BJ (cell line): ENCODE data around the gene MAP3K12. TPM values are rescaled to one million over a fixed set of nuclear protein-coding genes. Genes with fewer than 3 reads are reported as not detected.

Experiments used
- CTCF ChIA-PET: fragments of 350-600 bp; formaldehyde crosslinking; extraction: SDS; loops from one replicate; lab custom pipeline; 2021; ENCODE audit warnings: antibody characterized with exemption, inconsistent platforms; lab: Yijun Ruan, JAX
- POLR2A ChIA-PET: fragments of 300-600 bp; sonication (Branson Sonifier 250); formaldehyde crosslinking; extraction: SDS; loops from one replicate; lab custom pipeline; 2021; ENCODE audit warnings: antibody characterized with exemption; lab: Charles Lee
- DNase-seq: peaks from one replicate; pipeline ENCODE4 v3.0.0-alpha.2; 2011; ENCODE audit warnings: low read depth
- H3K27me3 ChIP-seq: 2 replicates; pipeline ENCODE4 v1.6.0; 2011; ENCODE audit warnings: low read length; ENCODE audit not compliant: control insufficient read depth, insufficient read depth
- H3K36me3 ChIP-seq: 2 replicates; pipeline ENCODE4 v1.5.1; 2011; ENCODE audit warnings: low read length; ENCODE audit not compliant: control insufficient read depth, insufficient read depth
- H3K4me3 ChIP-seq: 2 replicates; pipeline ENCODE4 v1.5.1; 2011; ENCODE audit warnings: low read depth, mild to moderate bottlenecking, control low read depth, low read length
- polyA plus RNA-seq: library from polyadenylated mRNA; depleted of rRNA; stranded (reverse); fragments of >200 nt; gene quantifications from 2 replicates; pipeline ENCODE4 v1.2.3, GENCODE V29; 2011
- TF ChIP-seq, protein P1 (sequence below): IDR thresholded peaks from 2 replicates; pipeline ENCODE4 v1.5.1; 2011; ENCODE audit warnings: low read depth, mild to moderate bottlenecking, control low read depth, inconsistent platforms, low read length, moderate library complexity; ENCODE audit not compliant: insufficient read depth

Gene MAP3K12
- polyA plus RNA-seq, 1 experiment, result 61.2 TPM

DNA sequence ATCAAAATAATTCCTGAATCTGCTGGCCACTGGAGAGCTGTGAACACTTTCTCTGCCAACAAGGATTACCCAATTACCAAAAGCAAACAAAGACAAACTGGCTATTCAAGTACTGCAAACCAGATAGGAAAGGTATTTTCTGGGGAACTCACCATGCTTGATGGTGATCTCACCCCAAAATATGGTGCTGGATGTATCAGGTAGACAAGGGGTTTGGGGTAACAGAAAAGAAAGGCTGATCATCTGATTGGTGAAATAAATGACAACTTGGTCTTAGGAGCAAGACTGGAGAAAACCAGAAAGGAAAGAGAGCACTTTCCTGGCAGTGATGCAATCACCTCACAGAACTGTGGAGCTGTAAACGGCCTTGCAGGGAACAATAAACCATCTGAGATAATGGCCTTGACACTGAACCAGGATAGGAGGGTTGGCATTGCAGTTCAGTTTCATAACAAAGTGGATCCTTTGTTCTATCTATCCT, 39.0 kb upstream of the MAP3K12 start:
- DNase-seq, result peak; percentile 46
- Histone ChIP-seq H3K27me3 (no peaks in the 10 kb centered on the region), H3K36me3 (peaks cover 9% of the 10 kb centered on the region), H3K4me3 (no peak overlapping the region)
- CTCF ChIA-PET, result interaction anchor here (1.1 to 8.7 kb wide), 5 partner anchors 13 to 209 kb away, joined by 3 to 125 read pairs (median 4); partner anchors contain the start of gene ATP5MC2
- TF ChIP-seq, protein P1, sequence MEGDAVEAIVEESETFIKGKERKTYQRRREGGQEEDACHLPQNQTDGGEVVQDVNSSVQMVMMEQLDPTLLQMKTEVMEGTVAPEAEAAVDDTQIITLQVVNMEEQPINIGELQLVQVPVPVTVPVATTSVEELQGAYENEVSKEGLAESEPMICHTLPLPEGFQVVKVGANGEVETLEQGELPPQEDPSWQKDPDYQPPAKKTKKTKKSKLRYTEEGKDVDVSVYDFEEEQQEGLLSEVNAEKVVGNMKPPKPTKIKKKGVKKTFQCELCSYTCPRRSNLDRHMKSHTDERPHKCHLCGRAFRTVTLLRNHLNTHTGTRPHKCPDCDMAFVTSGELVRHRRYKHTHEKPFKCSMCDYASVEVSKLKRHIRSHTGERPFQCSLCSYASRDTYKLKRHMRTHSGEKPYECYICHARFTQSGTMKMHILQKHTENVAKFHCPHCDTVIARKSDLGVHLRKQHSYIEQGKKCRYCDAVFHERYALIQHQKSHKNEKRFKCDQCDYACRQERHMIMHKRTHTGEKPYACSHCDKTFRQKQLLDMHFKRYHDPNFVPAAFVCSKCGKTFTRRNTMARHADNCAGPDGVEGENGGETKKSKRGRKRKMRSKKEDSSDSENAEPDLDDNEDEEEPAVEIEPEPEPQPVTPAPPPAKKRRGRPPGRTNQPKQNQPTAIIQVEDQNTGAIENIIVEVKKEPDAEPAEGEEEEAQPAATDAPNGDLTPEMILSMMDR, result no peak
- POLR2A ChIA-PET, result no interaction called here

DNA sequence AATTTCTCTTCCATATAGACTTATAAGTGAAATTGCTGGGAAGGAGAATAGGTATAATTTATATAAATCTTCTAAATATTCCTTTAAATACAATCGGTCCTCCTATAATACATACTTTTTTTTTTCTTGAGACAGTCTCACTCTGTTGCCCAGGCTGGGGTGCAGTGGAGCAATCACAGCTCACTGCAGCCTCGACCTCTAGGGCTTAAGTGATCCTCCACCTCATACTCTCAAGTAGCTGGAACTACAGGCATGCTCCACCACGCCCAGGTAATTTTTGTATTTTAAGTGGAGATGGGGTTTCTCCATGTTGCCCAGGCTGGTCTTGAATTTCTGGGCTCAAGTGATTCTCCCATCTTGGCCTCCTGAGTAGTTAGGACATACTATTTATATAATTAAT, 37.7 kb upstream of the MAP3K12 start:
- TF ChIP-seq, protein P1, result no peak
- no peak overlapping the region for H3K4me3 ChIP-seq
- no peak for DNase-seq
- no peaks in the 10 kb centered on the region for H3K27me3 ChIP-seq
- ChIA-PET POLR2A (no interaction called here), CTCF (no interaction called here)
- H3K36me3 ChIP-seq, result peaks cover 17% of the 10 kb centered on the region

DNA sequence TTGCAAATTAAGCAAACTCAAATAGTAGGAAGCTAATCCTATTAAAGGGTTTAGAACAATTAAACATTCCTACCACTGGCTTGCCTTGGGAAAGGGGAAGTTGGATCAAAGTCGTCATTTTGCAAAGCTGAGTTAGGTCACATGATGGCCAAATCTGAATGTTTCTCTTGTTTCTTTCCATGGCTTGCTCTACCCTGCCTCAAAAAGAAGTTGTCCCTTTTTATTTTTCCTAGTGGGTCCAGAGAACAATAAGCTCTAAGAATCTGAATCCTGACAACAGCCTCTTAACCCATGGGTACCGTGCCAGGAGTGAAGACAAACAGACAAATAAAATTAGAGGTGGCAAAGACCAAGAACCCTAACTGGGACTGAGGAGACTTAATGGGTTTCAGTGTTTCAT, 34.2 kb upstream of the MAP3K12 start:
- Histone ChIP-seq H3K36me3 (peaks cover 16% of the 10 kb centered on the region), H3K4me3 (no peak overlapping the region), H3K27me3 (no peaks in the 10 kb centered on the region)
- ChIA-PET POLR2A (no interaction called here), CTCF (interaction anchor here (0.6 to 3.1 kb wide), 3 partner anchors 10 to 353 kb away, joined by 3 to 11 read pairs (median 3); partner anchors contain the start of genes CSAD and ZNF740)
- DNase-seq, result no peak
- TF ChIP-seq, protein P1, result no peak

DNA sequence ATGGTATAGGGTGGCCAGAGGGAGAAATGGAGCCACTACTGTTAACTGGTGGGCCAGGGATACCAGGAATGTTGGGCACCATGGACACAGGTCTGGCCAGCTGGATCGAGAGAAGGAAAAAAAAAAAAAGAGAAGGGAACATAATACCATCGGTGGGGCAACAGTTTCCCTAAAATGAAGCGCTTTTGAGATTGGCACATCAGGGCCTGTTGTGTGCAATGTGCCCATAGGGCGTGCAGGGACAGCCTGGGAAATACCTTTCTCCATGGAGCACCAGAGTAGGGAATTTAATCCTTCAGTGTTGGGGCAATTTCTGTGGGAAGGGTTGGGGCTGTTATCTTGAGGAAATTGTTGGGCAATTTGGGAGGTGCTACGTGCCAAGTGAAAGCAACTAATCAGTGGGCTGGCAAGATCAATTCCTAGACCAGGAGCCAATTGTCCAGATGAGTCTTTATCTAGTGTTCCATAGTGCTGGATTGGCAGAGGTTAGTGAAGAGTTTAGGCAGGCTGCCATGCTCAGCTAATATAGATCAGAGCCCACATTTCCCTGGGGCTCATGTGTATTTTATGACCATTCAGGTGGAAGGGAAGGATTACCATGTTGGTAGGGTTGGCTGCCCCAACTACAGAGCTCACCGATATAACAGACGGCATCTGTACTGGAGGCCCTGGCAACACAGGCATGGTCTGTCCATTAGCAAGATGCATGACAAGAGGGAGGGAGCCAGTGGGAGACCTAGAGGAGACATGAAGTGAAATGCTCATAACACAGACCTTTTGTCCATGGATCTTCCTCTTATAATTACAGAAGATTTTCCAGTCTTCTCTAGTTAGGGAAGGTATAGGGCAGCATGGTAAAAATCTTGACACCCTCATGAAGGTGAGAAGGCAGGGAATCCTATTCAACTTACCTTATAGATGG, 33.5 kb upstream of the MAP3K12 start:
- H3K4me3 ChIP-seq, result no peak overlapping the region
- TF ChIP-seq, protein P1, result no peak
- no peaks in the 10 kb centered on the region for H3K27me3 ChIP-seq
- peaks cover 16% of the 10 kb centered on the region for H3K36me3 ChIP-seq
- no peak for DNase-seq
- CTCF ChIA-PET, result interaction anchor here (0.6 to 3.1 kb wide), 7 partner anchors 10 to 352 kb away, joined by 3 to 11 read pairs (median 3); partner anchors contain the start of genes ATP5MC2, CSAD and ZNF740
- POLR2A ChIA-PET, result no interaction called here

DNA sequence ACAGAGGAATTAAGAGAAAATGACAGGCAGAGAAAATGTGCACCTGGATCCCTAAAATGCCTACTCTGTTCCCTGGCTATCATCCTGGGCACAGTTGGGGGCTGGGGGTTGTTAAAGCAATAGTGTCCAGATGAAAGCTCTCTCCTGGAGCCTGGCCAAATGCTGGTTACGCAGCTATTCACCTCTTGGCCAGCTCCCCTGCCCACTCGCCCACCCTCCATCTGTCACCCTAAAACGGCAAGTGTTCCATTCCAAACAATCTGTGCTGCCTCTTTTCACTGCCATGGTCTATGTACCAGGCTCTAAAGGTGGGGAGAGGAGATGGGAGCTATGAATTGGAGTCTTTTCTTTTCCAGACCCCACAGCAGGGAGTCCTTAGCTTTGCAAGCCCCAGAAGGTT, 32.8 kb upstream of the MAP3K12 start:
- Histone ChIP-seq H3K36me3 (peaks cover 15% of the 10 kb centered on the region), H3K27me3 (no peaks in the 10 kb centered on the region), H3K4me3 (no peak overlapping the region)
- no peak for DNase-seq
- TF ChIP-seq, protein P1, result no peak
- ChIA-PET POLR2A (no interaction called here), CTCF (interaction anchor here (0.6 to 3.1 kb wide), 5 partner anchors 10 to 215 kb away, joined by 3 to 11 read pairs (median 3); partner anchors contain the start of gene ATP5MC2)
